HG03045 (cell line): ENCODE data around the gene MYEF2.

Experiments
- ATAC-seq: cut with Tn5 transposase; IDR thresholded peaks from one replicate; pipeline ENCODE4 v1.9.1; 2021; ENCODE audit warnings: mild to moderate bottlenecking, moderate library complexity; ENCODE audit not compliant: unreplicated experiment

Gene MYEF2

GRCh38 chr15:48177766-48178647, at the start of gene MYEF2:
Gene MYEF2, minus strand, starts transcription at chr15:48178295. Its CDS starts 58 bp downstream, at chr15:48178237.
- ATAC-seq, result peak; percentile 75

- no peak for ATAC-seq
These were observed 47.7 kb upstream of the MYEF2 start for GRCh38 chr15:48225771-48226170.

DNA sequence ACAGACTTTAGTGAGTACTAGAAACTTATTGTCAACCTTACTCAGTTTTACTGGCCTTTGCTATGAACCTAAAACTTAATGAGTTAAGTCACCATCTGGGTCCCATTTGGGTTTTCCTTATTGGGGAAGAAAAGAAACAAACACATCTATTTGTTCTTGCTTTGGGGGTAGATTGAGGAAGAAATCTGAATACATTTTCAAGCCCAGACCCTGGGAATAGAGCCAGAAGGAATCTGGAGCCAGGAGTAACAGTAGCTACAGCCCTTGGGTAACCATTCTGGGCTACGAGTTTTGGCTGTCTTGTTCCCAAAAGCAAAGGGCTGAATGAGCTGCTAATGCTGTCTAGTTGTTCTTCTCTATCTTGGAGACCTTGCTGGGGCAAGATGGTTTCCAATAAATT, 44.5 kb upstream of the MYEF2 start:
- ATAC-seq, result no peak

GRCh38 chr15:48221885-48222284, 43.8 kb upstream of the MYEF2 start:
- no peak for ATAC-seq

GRCh38 chr15:48221261-48221660, 43.2 kb upstream of the MYEF2 start:
- no peak for ATAC-seq

GRCh38 chr15:48205981-48206380, 27.9 kb upstream of the MYEF2 start, which contains the start of gene SLC12A1:
Gene SLC12A1, plus strand, starts transcription at chr15:48206302. Its CDS starts 1,418 bp downstream, at chr15:48207720.
- ATAC-seq, result no peak

DNA sequence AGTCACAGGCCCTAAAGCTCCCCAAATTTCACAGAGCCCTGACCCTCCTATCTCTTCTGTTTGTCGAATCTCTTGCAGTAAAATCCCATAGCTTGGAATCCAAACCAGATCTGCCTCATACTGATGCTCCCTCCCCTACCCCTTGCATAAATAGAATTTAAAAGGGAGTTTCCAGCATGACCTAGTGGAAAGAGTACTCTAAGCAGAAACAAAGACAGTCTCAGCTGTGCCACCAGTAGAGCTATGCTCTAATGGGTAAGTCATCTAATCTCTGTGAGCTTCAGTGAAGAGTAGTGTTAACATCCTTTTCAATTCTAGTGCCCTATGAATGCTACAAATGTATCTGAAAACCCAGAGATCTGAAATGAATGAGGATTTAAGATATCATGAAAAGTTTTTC, 24.0 kb upstream of the MYEF2 start:
- ATAC-seq, result no peak

DNA sequence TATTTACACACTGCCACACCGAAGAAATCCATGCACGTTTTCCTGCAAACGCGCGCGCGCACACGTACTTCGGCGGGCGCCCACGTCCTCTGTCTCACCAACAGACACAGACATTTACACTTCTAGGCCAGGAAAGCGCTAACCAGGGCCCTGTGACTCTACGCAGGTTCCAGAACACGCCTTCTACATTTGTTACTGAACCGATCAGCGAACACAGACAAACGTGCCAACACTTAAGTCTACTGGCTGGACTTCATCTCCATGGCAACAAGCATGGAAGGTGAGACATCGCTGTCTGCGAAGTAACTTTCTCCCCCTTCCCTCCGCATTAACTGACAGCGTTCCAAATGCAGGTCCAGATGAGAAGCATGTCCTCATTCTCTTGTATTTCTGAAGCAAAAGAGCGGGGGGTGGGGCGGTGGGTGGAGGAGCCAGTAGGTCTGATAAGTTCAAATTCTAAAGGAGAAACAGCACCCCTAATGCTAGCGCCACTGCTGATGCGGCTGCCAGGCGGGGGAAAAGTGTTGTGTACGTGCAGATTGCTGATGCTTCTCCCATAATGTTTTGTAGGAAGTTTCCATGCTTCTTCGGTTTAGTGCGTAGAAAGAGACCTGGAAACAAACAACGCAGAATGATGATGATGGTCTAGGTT, 13.6 kb upstream of the MYEF2 start, which contains the start of gene CTXN2:
CTXN2 (plus strand) TSS at position 92 of the 652 bp plus-strand sequence. CDS start 9,636 bp downstream, outside the sequence.
- no peak for ATAC-seq

GRCh38 chr15:48190932-48191573, 13.0 kb upstream of the MYEF2 start:
- ATAC-seq, result no peak

DNA sequence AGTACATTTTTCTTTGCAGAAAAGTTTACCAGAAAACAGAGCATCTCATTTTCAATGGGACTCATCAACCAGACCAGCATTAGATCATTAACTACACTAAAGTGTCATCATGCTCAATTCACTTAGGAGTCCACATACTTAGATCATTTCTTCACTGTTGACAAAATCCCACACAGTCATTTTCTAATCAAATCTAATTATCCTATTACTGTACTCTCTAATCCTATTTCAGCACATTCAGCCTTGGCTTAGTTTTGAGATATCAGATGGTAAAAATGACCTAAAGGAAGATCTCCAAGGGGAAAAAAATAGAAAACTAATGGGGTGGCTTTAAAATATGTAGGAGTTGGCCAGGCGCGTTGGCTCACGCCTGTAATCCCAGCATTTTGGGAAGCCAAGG, 8.2 kb upstream of the MYEF2 start:
- ATAC-seq, result no peak

GRCh38 chr15:48185529-48185928, 7.4 kb upstream of the MYEF2 start:
- ATAC-seq, result no peak

DNA sequence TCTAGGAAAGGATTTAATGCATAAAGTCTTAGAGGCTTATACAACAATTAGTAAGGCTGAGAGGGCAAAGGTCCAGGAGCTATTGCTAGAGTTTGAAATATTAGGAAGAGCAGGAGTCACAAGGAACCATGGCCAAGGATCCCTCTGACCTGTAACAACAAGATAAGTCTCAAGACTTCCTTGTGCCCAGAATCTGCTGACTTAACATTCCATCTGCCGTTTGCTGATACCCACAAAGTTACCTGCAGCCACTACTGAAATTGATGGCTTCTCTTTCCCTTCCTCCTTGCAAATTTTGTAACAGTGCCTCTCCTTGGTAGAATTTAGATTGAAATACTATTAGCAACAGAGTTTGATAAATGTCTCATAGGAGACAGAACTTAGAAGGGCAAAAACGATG, 4.7 kb upstream of the MYEF2 start:
- ATAC-seq, result no peak

DNA sequence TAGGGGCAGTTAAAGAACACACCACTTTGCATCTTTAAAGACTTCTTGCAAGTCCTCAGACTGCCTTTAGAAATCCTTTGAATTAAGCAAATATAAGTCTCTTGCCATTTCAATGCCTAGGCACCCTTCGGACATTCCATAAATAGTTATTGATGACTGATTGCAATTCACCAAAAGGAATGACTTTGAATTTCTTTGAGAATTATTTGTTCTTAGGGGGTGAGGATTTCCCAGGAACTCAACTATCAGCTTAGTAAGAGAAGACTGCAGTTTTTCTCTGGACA, 495 bp upstream of the MYEF2 start:
- no peak for ATAC-seq

- ATAC-seq, result peak; percentile 68
These were observed 721 bp downstream of the MYEF2 start for GRCh38 chr15:48177383-48177765.

GRCh38 chr15:48176957-48177356, 1.1 kb downstream of the MYEF2 start:
- no peak for ATAC-seq

- no peak for ATAC-seq
These were observed 2.0 kb downstream of the MYEF2 start for GRCh38 chr15:48176112-48176511.

DNA sequence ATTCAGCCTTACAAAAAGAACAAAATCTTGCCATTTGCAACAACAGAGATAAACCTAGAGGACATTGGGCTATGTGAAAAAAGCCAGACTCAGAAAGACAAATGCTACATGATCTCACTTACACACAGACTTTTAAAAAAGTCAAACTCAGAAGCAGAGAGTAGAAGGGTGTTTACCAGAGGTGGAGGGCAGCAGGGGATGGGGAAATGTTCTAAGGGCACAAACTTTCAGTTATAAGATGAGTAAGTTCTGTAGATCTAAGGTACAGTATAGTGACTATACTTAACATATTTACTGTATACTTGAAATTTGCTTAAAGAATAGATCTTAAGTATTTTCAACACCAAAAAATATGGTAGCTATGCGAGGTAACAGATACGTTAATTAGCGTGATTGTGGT, 3.0 kb downstream of the MYEF2 start:
- ATAC-seq, result no peak

DNA sequence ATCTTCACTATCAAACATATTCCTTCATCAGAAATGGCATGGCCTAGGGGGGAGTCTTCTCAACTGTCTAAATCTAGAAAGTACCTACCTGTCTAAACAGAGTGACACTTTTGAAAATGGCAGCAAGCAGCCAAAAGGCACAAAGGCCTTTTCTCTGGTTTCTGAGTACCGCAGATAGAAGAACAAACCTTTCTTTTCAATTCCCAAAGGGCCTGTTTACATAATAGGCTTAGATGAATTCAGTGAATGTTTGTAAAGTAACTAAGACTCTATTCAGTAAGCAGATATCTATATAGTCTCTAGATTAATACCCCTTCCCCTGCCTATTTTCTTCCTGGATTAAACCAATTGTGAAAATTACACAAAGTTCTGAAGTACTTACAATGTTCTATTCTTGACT, 7.1 kb downstream of the MYEF2 start:
- ATAC-seq, result no peak

DNA sequence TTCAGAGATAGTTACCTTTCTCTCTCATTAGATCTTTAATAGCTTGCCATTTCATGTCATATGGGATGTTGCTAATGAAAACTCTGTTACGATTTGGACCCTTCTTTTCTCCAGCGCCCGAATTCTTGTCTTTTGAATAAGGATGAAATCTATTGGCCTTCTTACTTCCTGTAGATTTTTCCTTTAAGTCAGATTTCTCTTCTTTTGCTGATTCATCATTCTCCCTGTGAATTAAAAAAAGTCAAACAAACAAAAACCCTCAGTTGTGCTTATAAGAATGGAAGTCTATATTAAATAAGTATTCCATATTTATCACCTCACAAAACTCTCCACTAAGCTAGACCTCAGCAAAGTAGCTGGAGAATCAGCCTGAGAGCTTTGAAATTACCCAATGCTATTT, 9.5 kb downstream of the MYEF2 start:
- ATAC-seq, result no peak

GRCh38 chr15:48153526-48153925, 24.6 kb downstream of the MYEF2 start:
- no peak for ATAC-seq

DNA sequence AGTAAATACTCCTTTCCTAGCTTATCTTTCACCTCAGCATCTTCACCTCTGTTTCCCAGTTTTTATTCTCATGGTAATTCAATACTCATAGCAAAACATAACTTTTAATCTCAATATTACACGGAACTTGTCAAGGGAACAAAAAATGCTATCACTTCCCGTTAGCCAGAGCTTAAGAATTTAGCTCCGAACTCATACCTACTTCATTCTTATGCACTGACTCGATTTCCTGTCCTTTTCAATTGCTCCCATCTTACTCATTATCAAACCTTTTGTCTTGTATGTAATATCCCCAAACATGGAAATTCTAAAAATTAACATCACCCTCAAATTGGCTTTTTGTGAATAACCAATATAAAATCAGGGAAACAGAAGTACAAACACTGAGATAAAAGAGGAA, 28.2 kb downstream of the MYEF2 start:
- ATAC-seq, result no peak

DNA sequence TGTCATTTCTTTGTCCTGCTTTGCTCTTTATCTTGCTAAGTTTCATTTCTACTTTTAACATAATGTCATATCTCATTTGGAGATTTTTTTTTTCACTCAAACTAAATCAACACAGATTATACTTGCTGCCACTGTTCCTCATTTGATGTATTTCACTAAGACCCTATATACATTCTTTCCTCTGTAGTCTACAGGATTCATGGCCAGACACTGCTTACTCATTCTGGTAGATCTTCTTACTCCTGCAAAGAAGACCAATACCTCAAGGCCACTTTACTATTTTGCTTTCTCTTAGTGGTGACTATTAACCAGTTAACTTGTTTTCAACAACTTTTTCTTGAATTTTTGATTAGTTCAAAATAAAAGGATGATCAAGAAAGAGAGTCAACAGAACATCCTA, 30.7 kb downstream of the MYEF2 start:
- no peak for ATAC-seq
